MCF 10A (cell line): ENCODE measurements around the gene NDUFS5. TPM values are rescaled to one million over a fixed set of nuclear protein-coding genes. Genes with fewer than 3 reads are reported as not detected.

ENCODE experiments used
- BruUV-seq: library from RNA; stranded (reverse); fragments of 400-500 nt; replicated peaks from 2 replicates; lab custom pipeline; 2021; lab: Mats Ljungman, UMichigan
- CTCF ChIA-PET: fragments of 300-600 bp; sonication (Branson Sonifier 250); formaldehyde crosslinking; extraction: SDS; loops from one replicate; lab custom pipeline; 2021; ENCODE audit warnings: antibody characterized with exemption, inconsistent platforms; lab: Yijun Ruan, JAX
- POLR2A ChIA-PET: fragments of 300-600, 350-650 bp; sonication (Branson Sonifier 250); formaldehyde crosslinking; extraction: SDS; loops from one replicate; lab custom pipeline; 2020; ENCODE audit warnings: antibody characterized with exemption, inconsistent platforms; lab: Yijun Ruan, JAX
- DNase-seq: peaks from one replicate; pipeline ENCODE4 v3.0.0-alpha.2; 2018; ENCODE audit not compliant: unreplicated experiment
- H3K27ac Mint-ChIP-seq: one replicate; pipeline ENCODE4 v1.8.0; 2022; ENCODE audit warnings: mild to moderate bottlenecking, low read depth, mixed read lengths; ENCODE audit not compliant: unreplicated experiment
- H3K27me3 Mint-ChIP-seq: one replicate; pipeline ENCODE4 v1.8.0; 2022; ENCODE audit warnings: mixed read lengths; ENCODE audit not compliant: insufficient read depth, unreplicated experiment
- H3K36me3 Mint-ChIP-seq: one replicate; pipeline ENCODE4 v1.8.0; 2022; ENCODE audit warnings: mild to moderate bottlenecking, moderate library complexity, mixed read lengths; ENCODE audit not compliant: insufficient read depth, unreplicated experiment
- H3K4me1 Mint-ChIP-seq: one replicate; pipeline ENCODE4 v1.8.0; 2022; ENCODE audit warnings: mixed read lengths; ENCODE audit not compliant: insufficient read depth, unreplicated experiment
- H3K4me3 Mint-ChIP-seq: one replicate; pipeline ENCODE4 v1.8.0; 2022; ENCODE audit warnings: mild to moderate bottlenecking, moderate library complexity, mixed read lengths; ENCODE audit not compliant: unreplicated experiment
- H3K9me3 Mint-ChIP-seq: one replicate; pipeline ENCODE4 v1.8.0; 2022; ENCODE audit warnings: mixed read lengths; ENCODE audit not compliant: unreplicated experiment
- CTCF ChIP-seq: fragments of 200-600 bp; IDR thresholded peaks from one replicate; pipeline ENCODE4 v1.8.0; 2022; ENCODE audit warnings: antibody characterized with exemption, mild to moderate bottlenecking; ENCODE audit not compliant: unreplicated experiment
- intact Hi-C: fragments of 100-400 bp; cut with micrococcal nuclease; formaldehyde crosslinking; loops from 2 replicates; pipeline ENCODE4 v1.14.1; 2022
- total RNA-seq: library from RNA; stranded (reverse); gene quantifications from 2 replicates; pipeline ENCODE4 v1.2.3, GENCODE V29; 2022

Gene NDUFS5
- total RNA-seq, 1 experiment from 2014 or later, result 233 TPM

DNA sequence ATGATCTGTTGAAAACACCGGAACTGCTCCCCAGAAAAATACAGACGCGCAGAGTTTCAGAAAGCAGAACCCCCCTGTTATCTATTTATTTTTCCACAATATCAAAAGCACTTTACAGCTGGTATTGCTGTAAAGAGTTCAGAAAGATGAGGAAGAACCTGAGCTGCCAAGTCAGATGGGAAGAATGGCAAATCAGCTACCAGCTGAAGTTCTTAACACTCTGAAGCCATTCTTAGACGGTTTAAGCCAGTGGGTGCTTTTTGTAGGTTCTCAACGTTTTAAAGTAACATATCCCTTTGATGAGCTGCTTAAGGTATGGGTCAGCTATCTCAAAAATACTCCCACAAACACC lies 35.8 kb upstream of the NDUFS5 start:
- H3K27ac Mint-ChIP-seq, result peak overlapping the region; percentile 42
- ChIA-PET CTCF (interaction anchor here (0.5 kb wide), 1 partner anchor 44 kb away, joined by 3 read pairs; no protein-coding TSS in a partner anchor), POLR2A (interaction anchor here (0.7 to 2.0 kb wide), 9 partner anchors 8 to 132 kb away, joined by 3 to 16 read pairs (median 4); partner anchors contain the start of genes MYCBP, NDUFS5 and RHBDL2)
- DNase-seq, result no peak
- TSS peak; percentile 62 for BruUV-seq
- peaks cover 16% of the 10 kb centered on the region for H3K36me3 Mint-ChIP-seq
- peak overlapping the region; percentile 79 for H3K4me3 Mint-ChIP-seq
- TF ChIP-seq CTCF, result no peak
- intact Hi-C loops, result no loop called here
- H3K27me3 Mint-ChIP-seq, result no peaks in the 10 kb centered on the region
- peaks cover 27% of the 10 kb centered on the region for H3K4me1 Mint-ChIP-seq
- H3K9me3 Mint-ChIP-seq, result no peaks in the 10 kb centered on the region

- H3K9me3 Mint-ChIP-seq, result no peaks in the 10 kb centered on the region
- peaks cover 21% of the 10 kb centered on the region for H3K4me1 Mint-ChIP-seq
- ChIA-PET POLR2A (interaction anchor here (0.5 to 2.0 kb wide), 10 partner anchors 8 to 132 kb away, joined by 3 to 16 read pairs (median 4); partner anchors contain the start of genes MYCBP, NDUFS5 and RHBDL2), CTCF (interaction anchor here (0.5 kb wide), 1 partner anchor 44 kb away, joined by 3 read pairs; no protein-coding TSS in a partner anchor)
- DNase-seq, result peak; percentile 92
- peaks cover 22% of the 10 kb centered on the region for H3K36me3 Mint-ChIP-seq
- intact Hi-C loops, result loop anchor here (1.0 kb wide), 1 partner anchor 35 kb away; the partner anchor contains the start of gene NDUFS5
- no TSS peak for BruUV-seq
- no peaks in the 10 kb centered on the region for H3K27me3 Mint-ChIP-seq
- peak within 1 kb of the TSS; percentile 76 for H3K27ac Mint-ChIP-seq
- no peak for TF ChIP-seq CTCF
- peak within 1 kb of the TSS; percentile 79 for H3K4me3 Mint-ChIP-seq
These were observed 35.2 kb upstream of the NDUFS5 start, which contains the start of gene AKIRIN1 for GRCh38 chr1:38990738-38991637. Gene AKIRIN1 (plus strand): TSS chr1:38991276. CDS start chr1:38991381, 105 bp downstream.

- peaks cover 30% of the 10 kb centered on the region for H3K36me3 Mint-ChIP-seq
- POLR2A ChIA-PET, result interaction anchor here (0.7 to 2.7 kb wide), 15 partner anchors 10 to 965 kb away, joined by 3 to 19 read pairs (median 4); partner anchors contain the start of genes GJA9, MYCBP, NDUFS5 and RHBDL2
- no TSS peak for BruUV-seq
- H3K4me1 Mint-ChIP-seq, result peaks cover 15% of the 10 kb centered on the region
- CTCF ChIA-PET, result interaction anchor here (0.6 to 0.8 kb wide), 2 partner anchors 28 to 121 kb away, joined by 4 read pairs; no protein-coding TSS in a partner anchor
- H3K27ac Mint-ChIP-seq, result peak overlapping the region; percentile 76
- no peaks in the 10 kb centered on the region for H3K27me3 Mint-ChIP-seq
- TF ChIP-seq CTCF, result no peak
- DNase-seq, result peak; percentile 30
- H3K4me3 Mint-ChIP-seq, result peak overlapping the region; percentile 79
- H3K9me3 Mint-ChIP-seq, result no peaks in the 10 kb centered on the region
- intact Hi-C loops, result loop anchor here (1.0 to 2.0 kb wide), 2 partner anchors 34 to 119 kb away; partner anchors contain the start of genes MYCBP and NDUFS5
These were observed 34.3 kb upstream of the NDUFS5 start for GRCh38 chr1:38991638-38992411.
